HepG2 (cell line): Measurements from ENCODE around the gene OBP2A. TPM values are rescaled to one million over a fixed set of nuclear protein-coding genes. Genes with fewer than 3 reads are reported as not detected.
"Not testable (repeated sequence)": the region's sequence is repeated elsewhere in the genome, so short reads cannot be mapped to it uniquely, and the experiment has no call there.

Experiments
- ATAC-seq: fragments of 200-7000 bp; cut with Tn5 transposase; 3 replicates; pipeline ENCODE4 v1.9.1; 2020; ENCODE audit warnings: mild to moderate bottlenecking, moderate library complexity
- BruUV-seq: library from RNA; stranded (reverse); fragments of 400-500 nt; replicated peaks from 2 replicates; lab custom pipeline; 2021; lab: Mats Ljungman, UMichigan
- CTCF ChIA-PET: fragments of 300-600 bp; formaldehyde crosslinking; extraction: SDS; loops from one replicate; lab custom pipeline; 2021; ENCODE audit warnings: low total read pairs, inconsistent platforms, low intra/inter-chr PET ratio; lab: Yijun Ruan, JAX
- POLR2A ChIA-PET: fragments of 350-600 bp; sonication (Branson Sonifier 250); formaldehyde crosslinking; loops from one replicate; lab custom pipeline; 2020; ENCODE audit warnings: antibody characterized with exemption, inconsistent platforms; lab: Yijun Ruan, JAX
- DNase-seq: peaks from one replicate; pipeline ENCODE4 v3.0.0-alpha.2; 2015; ENCODE audit warnings: low spot score
- FAIRE-seq: peaks from 3 replicates; lab custom pipeline; 2011; peaks lifted over from hg19 to GRCh38; lab: Jason Lieb, UNC
- H2AFZ ChIP-seq: one replicate; pipeline ENCODE4 v1.6.1; 2011; ENCODE audit warnings: low read length, inconsistent platforms
- H3K27ac ChIP-seq: fragments of 300-600 bp; 3 replicates; pipeline ENCODE4 v1.8.0; 2011; ENCODE audit warnings: mixed run types, mild to moderate bottlenecking, mixed read lengths, low read length, inconsistent platforms; ENCODE audit not compliant: insufficient read depth; ENCODE audit errors: extremely low read length
- H3K27me3 ChIP-seq, 2 experiments: fragments of 200-600 bp in 1 of 2; 2 replicates in 1 of 2; 3 replicates in 1 of 2; pipeline versions ENCODE4 v1.6.0 to v1.8.0; 2011; ENCODE audit warnings: low read length in 2 of 2, mild to moderate bottlenecking in 2 of 2, moderate library complexity in 2 of 2, inconsistent platforms in 1 of 2; ENCODE audit not compliant: insufficient read depth in 2 of 2, control insufficient read depth in 1 of 2
- H3K36me3 ChIP-seq, 2 experiments: fragments of 200-600 bp in 1 of 2; replicated peaks in 1 of 2; 2 replicates in 1 of 2; 3 replicates in 1 of 2; pipeline versions ENCODE4 v1.5.1 to v1.8.0; 2011; ENCODE audit warnings: low read length in 2 of 2, inconsistent platforms in 1 of 2; ENCODE audit not compliant: insufficient read depth in 2 of 2, control insufficient read depth in 1 of 2
- H3K4me1 ChIP-seq: 2 replicates; pipeline ENCODE4 v1.5.1; 2012; ENCODE audit warnings: low read length, inconsistent platforms; ENCODE audit not compliant: insufficient read depth
- H3K4me2 ChIP-seq: 2 replicates; pipeline ENCODE4 v1.6.0; 2011; ENCODE audit warnings: low read depth, low read length, inconsistent platforms
- H3K4me3 ChIP-seq, 3 experiments: fragments of 200-600 bp in 1 of 3; sonication (generic), shearing (Covaris generic) in 1 of 3; replicated peaks in 1 of 3; 2 replicates each; pipeline ENCODE4 v1.5.1; 2011 to 2016; ENCODE audit warnings: low read length in 3 of 3, inconsistent platforms in 2 of 3, low read depth in 2 of 3, mild to moderate bottlenecking in 2 of 3, control low read depth in 1 of 3, mixed read lengths in 1 of 3; ENCODE audit not compliant: insufficient read depth in 1 of 3
- H3K79me2 ChIP-seq: one replicate; pipeline ENCODE4 v1.6.1; 2011; ENCODE audit warnings: low read length, inconsistent platforms; ENCODE audit not compliant: insufficient read depth
- H3K9ac ChIP-seq: 2 replicates; pipeline ENCODE4 v1.6.0; 2011; ENCODE audit warnings: mild to moderate bottlenecking, low read depth, low read length, inconsistent platforms; ENCODE audit not compliant: insufficient read depth
- H3K9me3 ChIP-seq: 2 replicates; pipeline ENCODE4 v1.5.1; 2012; ENCODE audit warnings: mild to moderate bottlenecking, low read length
- H4K20me1 ChIP-seq: 2 replicates; pipeline ENCODE4 v1.6.0; 2011; ENCODE audit warnings: inconsistent platforms, mild to moderate bottlenecking, low read length, moderate library complexity; ENCODE audit not compliant: insufficient read depth
- CREB1 ChIP-seq, 2 experiments: fragments of 450-650 bp in 1 of 2; IDR thresholded peaks; 2 replicates each; pipeline ENCODE4 v1.6.1; 2016 to 2017; ENCODE audit warnings: control low read depth in 1 of 2, mild to moderate bottlenecking in 1 of 2, missing compliant biosample characterization in 1 of 2, missing genetic modification characterization in 1 of 2
- FOSL2 ChIP-seq: sonication (generic); formaldehyde crosslinking; IDR thresholded peaks from 2 replicates; pipeline ENCODE4 v1.4.0; 2020; ENCODE audit warnings: missing genetic modification reagents
- KDM5A ChIP-seq: fragments of 200-600 bp; sonication (generic); IDR thresholded peaks from 2 replicates; pipeline ENCODE4 v1.7.0; 2018; ENCODE audit warnings: antibody characterized with exemption, mild to moderate bottlenecking, low read length, borderline replicate concordance
- ZNF44 ChIP-seq: sonication (generic); formaldehyde crosslinking; IDR thresholded peaks from 2 replicates; pipeline ENCODE4 v1.5.1; 2020; ENCODE audit warnings: mild to moderate bottlenecking, missing genetic modification reagents
- WGBS: methylation state at CpG from one replicate; pipeline ENCODE4 v1.1.6; 2017; ENCODE audit warnings: low lambda C conversion rate; 5-methylcytosine and 5-hydroxymethylcytosine counted together
- in situ Hi-C: cut with HindIII; loops from 2 replicates; pipeline ENCODE4 v1.10.0; 2017; ENCODE audit warnings: low pct_unique_long_range_greater_than_20kb; ENCODE audit not compliant: extremely low pct_ligation_motif_present
- intact Hi-C: fragments of 100-400 bp; cut with micrococcal nuclease; formaldehyde crosslinking; loops from one replicate; pipeline ENCODE4 v1.10.0; 2022; ENCODE audit not compliant: unreplicated experiment
- polyA plus RNA-seq, 8 experiments: library from polyadenylated mRNA; depleted of rRNA in 3 of 8; stranded (reverse) in 7 of 8; unstranded in 1 of 8; fragments of >200 nt; fragmentation: Illumina TruSeq in 4 of 8; extraction: Trizol in 4 of 8; gene quantifications; 2 replicates each; pipeline versions ENCODE4 v1.2.1 to v1.2.3, GENCODE V29; 2011 to 2016; ENCODE audit warnings: low read depth in 4 of 8, missing spikeins in 1 of 8, mixed read lengths in 1 of 8; ENCODE audit not compliant: insufficient read depth in 1 of 8
- total RNA-seq, 5 experiments: library from RNA; depleted of rRNA; stranded (reverse); fragments of >200 nt; fragmentation: Illumina TruSeq; extraction: Trizol; gene quantifications; 2 replicates each; pipeline ENCODE4 v1.2.3, GENCODE V29; 2016; ENCODE audit warnings: low read depth in 1 of 5
- TF ChIP-seq, protein P1 (sequence below): sonication (generic); formaldehyde crosslinking; IDR thresholded peaks from 2 replicates; pipeline ENCODE4 v1.5.0; 2020; ENCODE audit warnings: mild to moderate bottlenecking, missing genetic modification reagents
- TF ChIP-seq, protein P2 (sequence below): fragments of 450-650 bp; IDR thresholded peaks from 2 replicates; pipeline ENCODE4 v1.6.1; 2016
- TF ChIP-seq, protein P3 (sequence below), 2 experiments: sonication (generic) in 1 of 2; formaldehyde crosslinking in 1 of 2; IDR thresholded peaks; 2 replicates each; pipeline versions ENCODE4 v1.5.1 to v1.6.1; 2011 to 2020; ENCODE audit warnings: borderline replicate concordance in 1 of 2, low read depth in 1 of 2, low read length in 1 of 2, mild to moderate bottlenecking in 1 of 2, missing genetic modification reagents in 1 of 2, moderate library complexity in 1 of 2

OBP2A gene
- total and polyA plus RNA-seq, 2 of the 13 experiments (the other 11 are each of a cell fraction or from before 2014, with no cell fraction given): 0.32 TPM; not detected in 1

DNA sequence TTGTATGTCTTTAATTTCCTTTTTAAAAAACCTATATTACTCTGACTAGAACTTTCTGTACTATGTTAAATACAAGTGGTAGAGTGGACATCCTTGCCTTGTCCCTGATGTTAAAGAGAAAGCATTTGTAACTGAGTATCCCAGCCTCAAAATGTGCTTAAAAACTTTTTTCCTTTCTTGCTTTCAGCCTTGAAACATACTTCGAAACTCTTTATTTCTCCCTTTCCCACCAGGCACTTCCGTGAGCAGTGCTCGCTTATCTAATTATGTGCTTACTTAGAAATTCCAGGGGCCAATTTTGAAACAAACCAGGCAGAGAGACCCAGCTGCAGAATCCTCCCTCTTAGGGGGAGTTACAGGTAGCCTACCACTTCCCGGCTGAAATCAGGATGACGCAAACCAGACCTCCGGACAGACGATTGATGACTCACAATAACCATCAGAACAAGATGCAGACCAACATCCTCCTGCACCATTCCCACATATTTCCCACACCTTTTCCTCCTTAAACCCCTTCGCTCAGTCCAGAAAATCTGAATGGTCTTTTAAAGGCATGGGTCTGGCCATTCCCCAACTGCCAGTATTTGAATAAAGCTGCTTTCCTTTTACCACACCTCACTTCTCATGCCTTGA lies 2.5 kb upstream of the OBP2A start:
- CTCF ChIA-PET; TF ChIP-seq CREB1 (CRISPR knock-in tag; IDR thresholded peaks at IDR 0.05): not testable (repeated sequence)
- 18% methylated on average over 8 of the region's 8 CpGs for WGBS
- TF ChIP-seq CREB1 (IDR thresholded peaks at IDR 0.05): peak; percentile 40; the same call in 1 of the 2 replicates
- peak; percentile 71 for TF ChIP-seq FOSL2 (CRISPR knock-in tag)

DNA sequence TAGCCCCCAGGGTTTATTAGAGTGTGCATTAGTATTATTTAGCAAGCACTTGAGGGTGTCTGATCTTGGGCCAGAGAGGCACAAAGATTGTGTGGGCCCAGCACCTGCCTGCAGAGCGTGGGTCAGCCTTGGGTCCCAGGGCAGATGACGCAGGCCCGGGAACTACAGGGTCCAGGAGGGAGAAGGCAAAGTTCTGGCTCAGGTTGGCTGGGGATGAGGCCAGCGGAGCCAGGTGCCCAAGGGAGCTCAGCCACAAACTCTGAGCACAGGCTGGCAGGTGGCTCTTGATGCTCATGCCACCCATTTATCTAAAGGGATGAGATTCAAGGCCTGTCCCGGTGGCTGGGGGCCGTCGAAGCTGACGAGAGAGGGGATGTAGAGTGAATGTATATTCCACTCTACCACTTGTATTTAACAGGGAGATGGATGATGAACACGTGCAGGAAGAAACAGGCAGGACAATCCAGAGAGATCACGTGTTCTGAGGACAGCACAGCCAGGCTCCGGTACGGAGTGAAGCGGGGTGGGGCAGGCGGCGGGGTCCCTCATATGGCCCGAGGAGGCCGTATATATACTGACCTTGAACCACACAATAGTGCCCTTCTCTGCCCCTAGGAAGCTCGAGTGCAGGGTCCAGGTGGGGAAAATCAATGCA lies 818 bp upstream of the OBP2A start:
- H2AFZ ChIP-seq: no peak overlapping the region
- BruUV-seq: no TSS peak
- FAIRE-seq (no peak), ATAC-seq (no peak; the same call in 2 of the 3 replicates), DNase-seq (no peak)
- ChIA-PET POLR2A (no interaction called here), CTCF (no interaction called here)
- intact Hi-C loops (no loop called here), in situ Hi-C loops (no loop called here)
- H3K4me1 ChIP-seq: no peaks in the 10 kb centered on the region; the same call in 1 of the 2 replicates
- H3K9me3 ChIP-seq: no peaks in the 10 kb centered on the region
- no peak overlapping the region for H3K4me2 ChIP-seq
- no peaks in the 10 kb centered on the region for H3K36me3 ChIP-seq
- H3K4me3 ChIP-seq: no peak overlapping the region
- H3K79me2 ChIP-seq: no peaks in the 10 kb centered on the region
- no peak overlapping the region for H3K27ac ChIP-seq
- TF ChIP-seq, protein P1, sequence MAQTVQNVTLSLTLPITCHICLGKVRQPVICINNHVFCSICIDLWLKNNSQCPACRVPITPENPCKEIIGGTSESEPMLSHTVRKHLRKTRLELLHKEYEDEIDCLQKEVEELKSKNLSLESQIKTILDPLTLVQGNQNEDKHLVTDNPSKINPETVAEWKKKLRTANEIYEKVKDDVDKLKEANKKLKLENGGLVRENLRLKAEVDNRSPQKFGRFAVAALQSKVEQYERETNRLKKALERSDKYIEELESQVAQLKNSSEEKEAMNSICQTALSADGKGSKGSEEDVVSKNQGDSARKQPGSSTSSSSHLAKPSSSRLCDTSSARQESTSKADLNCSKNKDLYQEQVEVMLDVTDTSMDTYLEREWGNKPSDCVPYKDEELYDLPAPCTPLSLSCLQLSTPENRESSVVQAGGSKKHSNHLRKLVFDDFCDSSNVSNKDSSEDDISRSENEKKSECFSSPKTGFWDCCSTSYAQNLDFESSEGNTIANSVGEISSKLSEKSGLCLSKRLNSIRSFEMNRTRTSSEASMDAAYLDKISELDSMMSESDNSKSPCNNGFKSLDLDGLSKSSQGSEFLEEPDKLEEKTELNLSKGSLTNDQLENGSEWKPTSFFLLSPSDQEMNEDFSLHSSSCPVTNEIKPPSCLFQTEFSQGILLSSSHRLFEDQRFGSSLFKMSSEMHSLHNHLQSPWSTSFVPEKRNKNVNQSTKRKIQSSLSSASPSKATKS (CRISPR knock-in tag): no peak
- TF ChIP-seq KDM5A (no peak), ZNF44 (CRISPR knock-in tag) (no peak)
- TF ChIP-seq, protein P2, sequence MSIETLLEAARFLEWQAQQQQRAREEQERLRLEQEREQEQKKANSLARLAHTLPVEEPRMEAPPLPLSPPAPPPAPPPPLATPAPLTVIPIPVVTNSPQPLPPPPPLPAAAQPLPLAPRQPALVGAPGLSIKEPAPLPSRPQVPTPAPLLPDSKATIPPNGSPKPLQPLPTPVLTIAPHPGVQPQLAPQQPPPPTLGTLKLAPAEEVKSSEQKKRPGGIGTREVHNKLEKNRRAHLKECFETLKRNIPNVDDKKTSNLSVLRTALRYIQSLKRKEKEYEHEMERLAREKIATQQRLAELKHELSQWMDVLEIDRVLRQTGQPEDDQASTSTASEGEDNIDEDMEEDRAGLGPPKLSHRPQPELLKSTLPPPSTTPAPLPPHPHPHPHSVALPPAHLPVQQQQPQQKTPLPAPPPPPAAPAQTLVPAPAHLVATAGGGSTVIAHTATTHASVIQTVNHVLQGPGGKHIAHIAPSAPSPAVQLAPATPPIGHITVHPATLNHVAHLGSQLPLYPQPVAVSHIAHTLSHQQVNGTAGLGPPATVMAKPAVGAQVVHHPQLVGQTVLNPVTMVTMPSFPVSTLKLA: peak; percentile 52; the same call in 1 of the 2 replicates
- TF ChIP-seq, protein P3, sequence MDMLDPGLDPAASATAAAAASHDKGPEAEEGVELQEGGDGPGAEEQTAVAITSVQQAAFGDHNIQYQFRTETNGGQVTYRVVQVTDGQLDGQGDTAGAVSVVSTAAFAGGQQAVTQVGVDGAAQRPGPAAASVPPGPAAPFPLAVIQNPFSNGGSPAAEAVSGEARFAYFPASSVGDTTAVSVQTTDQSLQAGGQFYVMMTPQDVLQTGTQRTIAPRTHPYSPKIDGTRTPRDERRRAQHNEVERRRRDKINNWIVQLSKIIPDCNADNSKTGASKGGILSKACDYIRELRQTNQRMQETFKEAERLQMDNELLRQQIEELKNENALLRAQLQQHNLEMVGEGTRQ (IDR thresholded peaks at IDR 0.05; ENCODE audit: low read depth, low read length): peak; percentile 47
- TF ChIP-seq, protein P3 (CRISPR knock-in tag; IDR thresholded peaks at IDR 0.05; ENCODE audit: borderline replicate concordance): no peak
- peaks cover 3 to 18% of the 10 kb centered on the region in 2 experiments; a peak in 4 of 5 replicates for H3K27me3 ChIP-seq
- no peak overlapping the region for H3K9ac ChIP-seq
- H4K20me1 ChIP-seq: no peaks in the 10 kb centered on the region
- WGBS: 9% methylated on average over 12 of the region's 18 CpGs

More for the DNA sequence above, 2.5 kb upstream of the OBP2A start:
- H3K9me3 ChIP-seq, H3K4me3 ChIP-seq, H3K36me3 ChIP-seq, H3K79me2 ChIP-seq, POLR2A ChIA-PET, DNase-seq, FAIRE-seq, H3K9ac ChIP-seq, ATAC-seq, H3K4me1 ChIP-seq, H4K20me1 ChIP-seq, in situ Hi-C loops, H2AFZ ChIP-seq, H3K27ac ChIP-seq, BruUV-seq, intact Hi-C loops, H3K4me2 ChIP-seq: not testable (repeated sequence)
- peaks cover 3 to 24% of the 10 kb centered on the region in 2 experiments; a peak in 3 of 5 replicates for H3K27me3 ChIP-seq
